HCEC 1CT (cell line): Measurements from ENCODE around the gene PTPRK.
A peak's percentile ranks its signal among the peaks of the same experiment; 100 is the strongest.

ENCODE experiments used
- DNase-seq: peaks from one replicate; pipeline ENCODE4 v3.0.0-alpha.2; 2017

The PTPRK gene

GRCh38 chr6:128515550-128516513 is 4.6 kb downstream of the PTPRK start:
- DNase-seq = peak; percentile 64

- DNase-seq = no peak
Measured at GRCh38 chr6:128513878-128514277, 6.5 kb downstream of the PTPRK start.

- DNase-seq = no peak
Measured at GRCh38 chr6:128512296-128512695, 8.1 kb downstream of the PTPRK start.

GRCh38 chr6:128511506-128511905 is 8.9 kb downstream of the PTPRK start:
- DNase-seq = peak; percentile 56

- no peak for DNase-seq
Measured at GRCh38 chr6:128509709-128510108, 10.7 kb downstream of the PTPRK start.

- peak; percentile 95 for DNase-seq
Measured at GRCh38 chr6:128508588-128509296, 11.7 kb downstream of the PTPRK start.

- DNase-seq = peak; percentile 65
Measured at GRCh38 chr6:128507337-128508310, 12.8 kb downstream of the PTPRK start.

- DNase-seq = no peak
Measured at GRCh38 chr6:128505603-128506002, 14.8 kb downstream of the PTPRK start.

- no peak for DNase-seq
Measured at GRCh38 chr6:128504003-128504654, 16.3 kb downstream of the PTPRK start.

GRCh38 chr6:128500749-128501600 is 19.4 kb downstream of the PTPRK start:
- no peak for DNase-seq

GRCh38 chr6:128500014-128500413 is 20.4 kb downstream of the PTPRK start:
- peak; percentile 37 for DNase-seq

GRCh38 chr6:128499079-128499731 is 21.2 kb downstream of the PTPRK start:
- peak; percentile 44 for DNase-seq

GRCh38 chr6:128498234-128498633 is 22.2 kb downstream of the PTPRK start:
- DNase-seq = no peak

- no peak for DNase-seq
Measured at GRCh38 chr6:128495536-128496333, 24.7 kb downstream of the PTPRK start.

GRCh38 chr6:128494440-128494839 is 26.0 kb downstream of the PTPRK start:
- no peak for DNase-seq

- no peak for DNase-seq
Measured at GRCh38 chr6:128493877-128494276, 26.5 kb downstream of the PTPRK start.

- peak; percentile 52 for DNase-seq
Measured at GRCh38 chr6:128492386-128492785, 28.0 kb downstream of the PTPRK start.

GRCh38 chr6:128491610-128492206 is 28.7 kb downstream of the PTPRK start:
- DNase-seq = peak; percentile 65

- DNase-seq = no peak
Measured at GRCh38 chr6:128491100-128491581, 29.3 kb downstream of the PTPRK start.
